Neural cell (in vitro differentiated cells): ENCODE measurements around the gene TACC2. TPM values are rescaled to one million over a fixed set of nuclear protein-coding genes. Genes with fewer than 3 reads are reported as not detected.
"Not testable (repeated sequence)": the region's sequence is repeated elsewhere in the genome, so short reads cannot be mapped to it uniquely, and the experiment has no call there.

Source experiments
- H2AFZ ChIP-seq: fragments of 200-600, 300-800 bp; sonication (generic), shearing (Covaris generic); 2 replicates; pipeline ENCODE4 v1.6.0; 2014; ENCODE audit warnings: low read depth, mild to moderate bottlenecking, antibody characterized with exemption, low read length, moderate library complexity
- H3F3A ChIP-seq: fragments of 200-600 bp; shearing (Covaris generic); 2 replicates; pipeline ENCODE4 v1.6.1; 2016; ENCODE audit warnings: mild to moderate bottlenecking, moderate library complexity, mixed read lengths, antibody characterized with exemption, low read length; ENCODE audit not compliant: insufficient read depth, poor library complexity, severe bottlenecking
- H3K27ac ChIP-seq: fragments of 200-600, 300-800 bp; sonication (generic), shearing (Covaris generic); 2 replicates; pipeline ENCODE4 v1.5.1; 2014; ENCODE audit warnings: mild to moderate bottlenecking, low read length, moderate library complexity
- H3K27me3 ChIP-seq: fragments of 300-800, 200-600 bp; sonication (generic), shearing (Covaris generic); 2 replicates; pipeline ENCODE4 v1.6.0; 2014; ENCODE audit warnings: mild to moderate bottlenecking, low read depth, low read length, moderate library complexity; ENCODE audit not compliant: insufficient read depth
- H3K36me3 ChIP-seq: fragments of 300-800, 200-600 bp; sonication (generic), shearing (Covaris generic); 2 replicates; pipeline ENCODE4 v1.5.1; 2014; ENCODE audit warnings: mild to moderate bottlenecking, antibody characterized with exemption, low read length, moderate library complexity; ENCODE audit not compliant: insufficient read depth
- H3K4me2 ChIP-seq: fragments of 300-800, 200-600 bp; sonication (generic), shearing (Covaris generic); 2 replicates; pipeline ENCODE4 v1.6.0; 2014; ENCODE audit warnings: mild to moderate bottlenecking, low read length
- H3K4me3 ChIP-seq: fragments of 300-800, 200-600 bp; sonication (generic), shearing (Covaris generic); 2 replicates; pipeline ENCODE4 v1.5.1; 2014; ENCODE audit warnings: mild to moderate bottlenecking, low read length, moderate library complexity
- H3K79me2 ChIP-seq: fragments of 200-600 bp; shearing (Covaris generic); replicated peaks from 2 replicates; pipeline ENCODE4 v1.6.0; 2014; ENCODE audit warnings: mild to moderate bottlenecking, low read length, moderate library complexity; ENCODE audit not compliant: insufficient read depth
- H3K9ac ChIP-seq: fragments of 300-800, 200-600 bp; sonication (generic), shearing (Covaris generic); 2 replicates; pipeline ENCODE4 v1.6.1; 2016; ENCODE audit warnings: mild to moderate bottlenecking, low read length, mixed read lengths
- H3K9me2 ChIP-seq: fragments of 200-600 bp; shearing (Covaris generic); 2 replicates; pipeline ENCODE4 v1.6.1; 2016; ENCODE audit warnings: mild to moderate bottlenecking, low read length, mixed read lengths; ENCODE audit not compliant: insufficient read depth
- H3K9me3 ChIP-seq: fragments of 200-600, 300-800 bp; sonication (generic), shearing (Covaris generic); 2 replicates; pipeline ENCODE4 v1.6.1; 2016; ENCODE audit warnings: mild to moderate bottlenecking, mixed run types, low read length, moderate library complexity, mixed read lengths
- H4K20me1 ChIP-seq: fragments of 200-600 bp; shearing (Covaris generic); 2 replicates; pipeline ENCODE4 v1.6.1; 2016; ENCODE audit warnings: mild to moderate bottlenecking, mixed run types; ENCODE audit not compliant: insufficient read depth
- CTCF ChIP-seq: fragments of 450-650 bp; IDR thresholded peaks from 2 replicates; pipeline ENCODE4 v1.5.1; 2014; ENCODE audit warnings: antibody characterized with exemption, mild to moderate bottlenecking, moderate library complexity; ENCODE audit not compliant: poor library complexity, severe bottlenecking
- EP300 ChIP-seq: fragments of 450-650 bp; conservative IDR thresholded peaks from 2 replicates; pipeline ENCODE4 v1.6.1; 2014; ENCODE audit warnings: antibody characterized with exemption, mild to moderate bottlenecking, moderate library complexity; ENCODE audit not compliant: poor library complexity, severe bottlenecking
- EZH2 ChIP-seq: fragments of 200-600, 300-800 bp; shearing (Covaris generic), sonication (generic); IDR thresholded peaks from 2 replicates; pipeline ENCODE4 v1.6.1; 2014; ENCODE audit warnings: antibody characterized with exemption, low read length, borderline replicate concordance, mild to moderate bottlenecking; ENCODE audit not compliant: insufficient read depth, poor library complexity, severe bottlenecking
- MXI1 ChIP-seq: fragments of 450-650 bp; conservative IDR thresholded peaks from 2 replicates; pipeline ENCODE4 v1.6.1; 2014; ENCODE audit warnings: antibody characterized with exemption, mild to moderate bottlenecking; ENCODE audit not compliant: poor library complexity, severe bottlenecking
- POLR2AphosphoS5 ChIP-seq: IDR thresholded peaks from 2 replicates; pipeline ENCODE4 v1.6.1; 2012
- RAD21 ChIP-seq: fragments of 450-650 bp; conservative IDR thresholded peaks from 2 replicates; pipeline ENCODE4 v1.6.1; 2014; ENCODE audit warnings: antibody characterized with exemption, mild to moderate bottlenecking, moderate library complexity
- REST ChIP-seq: IDR thresholded peaks from 2 replicates; pipeline ENCODE4 v1.6.1; 2012; ENCODE audit warnings: borderline replicate concordance
- SMC3 ChIP-seq: fragments of 450-650 bp; conservative IDR thresholded peaks from 2 replicates; pipeline ENCODE4 v1.6.1; 2014; ENCODE audit warnings: antibody characterized with exemption, mild to moderate bottlenecking, moderate library complexity; ENCODE audit not compliant: poor library complexity
- TAF1 ChIP-seq: IDR thresholded peaks from 2 replicates; pipeline ENCODE4 v1.6.1; 2012; ENCODE audit warnings: low read depth
- polyA plus RNA-seq: library from polyadenylated mRNA; depleted of rRNA; stranded (reverse); fragments of >200 nt; gene quantifications from 2 replicates; pipeline ENCODE4 v1.2.3, GENCODE V29; 2014

The TACC2 gene
- polyA plus RNA-seq, 1 donor from 2014 or later = 17.6 TPM

DNA sequence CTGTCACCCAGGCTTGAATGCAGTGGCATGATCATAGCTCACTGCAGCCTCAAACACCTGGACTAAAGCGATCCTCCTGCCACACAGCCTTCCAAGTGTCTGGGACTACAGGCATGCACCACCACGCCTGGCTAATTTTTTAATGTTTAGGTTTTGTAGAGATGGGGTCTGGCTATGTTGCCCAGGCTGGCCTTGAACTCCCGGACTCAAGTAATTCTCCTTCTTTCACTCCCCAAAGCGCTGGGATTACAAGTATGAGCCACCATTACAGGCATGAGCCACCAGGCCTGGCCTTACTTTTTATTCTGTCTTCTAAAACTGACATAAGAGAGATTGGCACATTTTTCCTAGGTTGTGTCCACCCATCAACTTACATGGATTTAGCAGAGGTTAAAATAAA lies 33.3 kb downstream of the TACC2 start:
- Histone ChIP-seq H3K4me2 (no peak overlapping the region), H4K20me1 (no peaks in the 10 kb centered on the region), H3K27me3 (no peaks in the 10 kb centered on the region), H3K9me3 (no peaks in the 10 kb centered on the region), H3K4me3 (no peak overlapping the region), H2AFZ (no peak overlapping the region), H3F3A (no peaks in the 10 kb centered on the region), H3K36me3 (no peaks in the 10 kb centered on the region), H3K79me2 (no peaks in the 10 kb centered on the region), H3K27ac (no peak overlapping the region), H3K9ac (no peak overlapping the region), H3K9me2 (no peaks in the 10 kb centered on the region)
- no peak for TF ChIP-seq SMC3
- no peak for TF ChIP-seq EP300
- no peak for TF ChIP-seq RAD21
- no peak for TF ChIP-seq MXI1
- no peak for TF ChIP-seq TAF1
- TF ChIP-seq REST = no peak
- no peak for TF ChIP-seq CTCF
- no peak for TF ChIP-seq POLR2AphosphoS5
- TF ChIP-seq EZH2 = no peak

DNA sequence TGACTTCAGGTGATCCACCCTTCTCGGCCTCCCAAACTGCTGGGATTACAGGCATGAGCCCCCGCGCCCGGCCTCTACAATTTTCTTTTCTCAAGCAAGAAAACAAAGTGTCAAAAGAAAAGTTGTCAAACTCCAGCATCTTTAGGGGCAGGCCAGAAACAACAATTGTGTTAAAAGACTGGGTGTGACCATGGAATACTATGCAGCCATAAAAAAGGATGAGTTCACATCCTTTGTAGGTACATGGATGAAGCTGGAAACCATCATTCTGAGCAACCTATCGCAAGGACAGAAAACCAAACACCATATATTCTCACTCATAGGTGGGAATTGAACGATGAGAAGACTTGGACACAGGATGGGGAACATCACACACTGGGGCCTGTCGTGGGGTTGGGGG lies 34.3 kb downstream of the TACC2 start:
- not testable (repeated sequence) for H3K27ac ChIP-seq, H3K9me3 ChIP-seq, H2AFZ ChIP-seq, H3K79me2 ChIP-seq, H3K27me3 ChIP-seq, H3K9me2 ChIP-seq, H3K36me3 ChIP-seq, H3F3A ChIP-seq, H3K4me2 ChIP-seq, H3K9ac ChIP-seq, H4K20me1 ChIP-seq, H3K4me3 ChIP-seq

DNA sequence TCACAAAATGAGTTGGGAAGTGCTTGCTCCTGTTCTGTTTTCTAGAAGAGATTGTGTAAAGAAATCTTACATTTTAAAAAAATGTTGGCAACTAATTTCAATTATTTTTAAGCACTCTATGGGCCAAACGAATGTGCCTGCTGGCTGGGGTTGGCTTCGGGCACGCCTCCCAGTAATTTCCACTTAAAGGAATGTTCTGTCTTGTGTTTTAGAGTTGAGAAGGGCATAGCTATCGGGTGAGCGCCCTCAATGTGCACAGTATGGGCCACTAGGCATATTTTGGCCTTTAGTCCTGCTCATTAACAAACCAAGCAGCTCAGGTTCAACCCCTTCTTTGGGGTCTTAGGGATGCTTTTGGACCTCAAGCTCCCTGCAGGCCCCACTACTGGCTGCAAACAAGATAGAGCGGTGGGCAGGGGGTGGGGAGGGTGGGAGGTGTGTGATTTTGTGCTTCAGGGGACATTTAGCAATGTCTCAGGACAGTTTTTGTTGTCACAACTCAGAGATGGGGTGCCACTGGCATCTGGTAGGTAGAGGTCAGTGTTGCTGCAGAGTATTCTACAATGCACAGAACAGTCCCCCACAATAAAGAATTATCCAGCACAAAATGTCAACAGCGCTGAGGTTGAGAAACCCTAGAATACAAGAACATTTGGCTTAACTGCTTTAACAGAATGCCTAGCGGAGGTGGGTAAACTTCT lies 40.7 kb downstream of the TACC2 start:
- no peak for TF ChIP-seq MXI1
- TF ChIP-seq RAD21 = no peak
- TF ChIP-seq POLR2AphosphoS5 = no peak
- TF ChIP-seq REST = no peak
- no peak for TF ChIP-seq EZH2
- TF ChIP-seq CTCF = no peak
- no peak for TF ChIP-seq TAF1
- no peak for TF ChIP-seq SMC3
- no peaks in the 10 kb centered on the region for H3K9me2 ChIP-seq
- H3K27me3 ChIP-seq = no peaks in the 10 kb centered on the region
- no peaks in the 10 kb centered on the region for H4K20me1 ChIP-seq
- no peak overlapping the region for H3K4me3 ChIP-seq
- H3K9me3 ChIP-seq = no peaks in the 10 kb centered on the region
- H3K4me2 ChIP-seq = no peak overlapping the region
- H3K27ac ChIP-seq = no peak overlapping the region
- no peak overlapping the region for H2AFZ ChIP-seq
- H3K79me2 ChIP-seq = no peaks in the 10 kb centered on the region
- H3F3A ChIP-seq = no peaks in the 10 kb centered on the region
- no peaks in the 10 kb centered on the region for H3K36me3 ChIP-seq
- H3K9ac ChIP-seq = no peak overlapping the region
